ENCODE data around the gene SFXN3.

DNA sequence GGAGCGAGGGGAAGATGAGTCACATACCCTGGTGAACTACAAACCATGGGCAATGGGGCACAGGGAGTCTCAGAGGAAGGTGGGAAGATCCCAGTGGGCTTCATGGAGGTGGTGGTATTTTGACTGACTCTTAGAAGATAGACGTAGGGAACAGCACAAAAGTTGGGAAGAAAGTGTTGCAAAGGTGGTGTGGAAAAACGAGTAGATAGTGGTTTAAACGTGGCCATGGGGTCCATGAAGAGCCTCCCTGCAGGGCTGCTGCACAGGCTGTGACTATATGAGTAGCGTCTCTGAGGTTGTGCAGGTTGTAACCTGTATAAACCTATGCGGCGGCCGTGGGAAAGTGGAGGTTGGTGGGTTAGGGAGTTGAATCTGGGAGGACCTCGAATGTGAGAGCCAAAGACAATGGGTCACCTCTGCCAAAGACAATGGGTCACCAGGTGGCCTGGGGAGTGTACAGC lies 17.6 kb upstream of the SFXN3 start:
- TF ChIP-seq, protein P1, sequence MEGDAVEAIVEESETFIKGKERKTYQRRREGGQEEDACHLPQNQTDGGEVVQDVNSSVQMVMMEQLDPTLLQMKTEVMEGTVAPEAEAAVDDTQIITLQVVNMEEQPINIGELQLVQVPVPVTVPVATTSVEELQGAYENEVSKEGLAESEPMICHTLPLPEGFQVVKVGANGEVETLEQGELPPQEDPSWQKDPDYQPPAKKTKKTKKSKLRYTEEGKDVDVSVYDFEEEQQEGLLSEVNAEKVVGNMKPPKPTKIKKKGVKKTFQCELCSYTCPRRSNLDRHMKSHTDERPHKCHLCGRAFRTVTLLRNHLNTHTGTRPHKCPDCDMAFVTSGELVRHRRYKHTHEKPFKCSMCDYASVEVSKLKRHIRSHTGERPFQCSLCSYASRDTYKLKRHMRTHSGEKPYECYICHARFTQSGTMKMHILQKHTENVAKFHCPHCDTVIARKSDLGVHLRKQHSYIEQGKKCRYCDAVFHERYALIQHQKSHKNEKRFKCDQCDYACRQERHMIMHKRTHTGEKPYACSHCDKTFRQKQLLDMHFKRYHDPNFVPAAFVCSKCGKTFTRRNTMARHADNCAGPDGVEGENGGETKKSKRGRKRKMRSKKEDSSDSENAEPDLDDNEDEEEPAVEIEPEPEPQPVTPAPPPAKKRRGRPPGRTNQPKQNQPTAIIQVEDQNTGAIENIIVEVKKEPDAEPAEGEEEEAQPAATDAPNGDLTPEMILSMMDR (conservative IDR thresholded peaks at IDR 0.05; ENCODE audit: low read depth, low read length): no peak
- no peak for TF ChIP-seq EZH2 (IDR thresholded peaks at IDR 0.05; ENCODE audit: borderline replicate concordance, low read depth, low read length, poor library complexity, severe bottlenecking)

Measured in A673 (cell line).